COLO829 (cell line): Measurements from ENCODE around the gene KLF17.

Experiments used
- DNase-seq: peaks from one replicate; pipeline ENCODE4 v3.0.0; 2012; ENCODE audit warnings: low spot score

Gene KLF17

DNA sequence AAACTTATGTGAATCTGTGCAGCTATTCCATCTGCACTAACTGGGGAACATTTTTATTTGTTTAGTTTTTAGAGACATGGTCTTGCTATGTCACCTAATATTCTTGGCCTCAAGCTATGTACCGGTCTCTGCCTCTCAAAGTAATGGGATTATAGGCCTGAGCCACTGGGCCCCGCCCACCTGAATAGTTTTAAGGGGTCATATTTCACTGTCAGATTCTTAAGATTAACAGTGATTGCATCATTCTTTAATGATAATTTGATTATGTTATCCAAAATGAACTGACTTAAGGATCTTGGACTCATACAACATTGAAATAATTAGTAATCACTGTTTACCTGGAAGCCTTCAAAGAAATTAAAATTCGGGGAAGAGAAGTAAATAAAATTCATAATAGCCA, 35.4 kb downstream of the KLF17 start:
- DNase-seq, result no peak

DNA sequence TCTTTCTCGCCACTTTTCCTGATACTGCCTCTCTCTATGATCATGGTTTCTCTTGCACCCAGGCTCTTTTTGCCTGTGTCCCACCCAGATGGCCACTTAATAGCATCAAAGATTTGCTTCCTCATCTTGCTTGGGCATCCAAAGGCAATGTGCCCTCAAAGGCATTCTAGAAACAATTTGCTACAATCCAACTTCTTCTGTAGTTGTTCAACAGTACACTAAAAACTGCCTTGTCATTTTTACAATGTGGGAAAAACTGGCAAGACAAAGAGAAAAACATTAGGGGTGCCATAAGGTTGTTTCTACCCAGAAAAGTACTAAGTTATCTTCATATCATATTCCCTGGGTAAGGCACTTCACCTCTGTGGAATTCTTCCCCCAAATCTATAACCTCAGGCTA, 39.3 kb downstream of the KLF17 start:
- no peak for DNase-seq

DNA sequence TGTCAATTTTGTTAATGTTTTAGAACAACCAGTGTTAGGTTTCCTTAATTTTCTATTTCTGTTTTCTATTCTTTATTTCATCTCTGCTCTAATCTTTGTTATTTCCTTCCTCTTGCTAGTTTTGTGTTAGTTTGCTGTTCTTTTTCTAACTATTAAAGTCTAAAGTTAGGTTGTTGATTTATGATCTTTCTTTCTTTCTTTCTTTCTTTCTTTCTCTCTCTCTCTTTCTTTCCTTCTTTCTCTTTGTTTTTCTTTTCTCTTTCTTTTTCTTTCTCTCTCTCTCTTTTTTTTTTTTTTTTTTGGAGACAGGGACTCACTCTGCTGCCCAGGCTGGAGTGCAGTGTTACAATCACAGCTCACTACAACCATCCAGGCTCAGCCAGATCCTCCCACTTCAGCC, 40.2 kb downstream of the KLF17 start:
- no peak for DNase-seq

DNA sequence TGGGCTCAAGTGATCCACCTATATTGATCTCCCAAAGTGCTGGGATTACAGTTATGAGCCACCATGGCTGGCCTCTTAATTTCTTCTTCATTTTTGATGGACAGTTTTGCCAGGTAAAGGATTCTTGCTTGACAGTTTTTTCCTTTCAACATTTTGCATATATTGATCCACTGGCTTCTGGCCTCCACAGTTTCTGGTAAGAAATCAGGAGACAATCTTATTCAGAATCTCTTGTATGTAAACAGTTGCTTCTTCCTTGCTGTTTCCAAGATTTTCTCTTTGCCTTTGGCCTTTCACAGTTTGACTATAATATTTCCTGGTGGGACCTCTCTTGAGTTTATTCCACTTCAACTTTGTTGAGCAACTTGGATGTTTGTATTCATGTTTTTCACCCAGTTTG, 42.9 kb downstream of the KLF17 start:
- no peak for DNase-seq

DNA sequence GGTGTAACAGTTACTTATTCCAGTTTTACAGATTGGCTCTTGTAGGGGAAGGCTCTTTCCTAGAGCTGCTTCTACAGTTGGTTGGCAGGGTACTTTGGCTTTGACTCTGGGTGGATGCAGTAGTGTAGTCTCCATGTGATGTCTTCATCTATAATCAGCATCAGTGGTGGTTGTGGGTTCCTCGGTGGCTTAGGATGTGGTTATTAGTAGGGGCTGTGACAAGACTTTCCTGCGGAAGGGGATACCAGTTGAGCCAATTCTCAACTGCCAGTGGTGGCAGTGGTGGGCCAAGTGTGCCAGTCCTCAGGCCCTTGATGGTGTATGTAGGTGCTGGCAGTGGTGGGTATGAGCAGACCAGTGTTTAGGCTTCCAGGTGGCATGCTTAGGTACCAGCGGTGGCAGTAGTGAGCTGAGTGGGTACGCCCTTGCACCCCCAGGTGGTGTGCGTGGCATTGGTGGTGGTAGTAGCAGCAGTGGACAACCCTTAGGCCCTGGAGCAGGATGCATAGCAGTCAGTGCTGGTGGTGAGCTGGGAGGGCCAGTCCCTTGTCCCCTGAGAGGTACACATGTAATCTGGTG, 50.0 kb downstream of the KLF17 start:
- no peak for DNase-seq

DNA sequence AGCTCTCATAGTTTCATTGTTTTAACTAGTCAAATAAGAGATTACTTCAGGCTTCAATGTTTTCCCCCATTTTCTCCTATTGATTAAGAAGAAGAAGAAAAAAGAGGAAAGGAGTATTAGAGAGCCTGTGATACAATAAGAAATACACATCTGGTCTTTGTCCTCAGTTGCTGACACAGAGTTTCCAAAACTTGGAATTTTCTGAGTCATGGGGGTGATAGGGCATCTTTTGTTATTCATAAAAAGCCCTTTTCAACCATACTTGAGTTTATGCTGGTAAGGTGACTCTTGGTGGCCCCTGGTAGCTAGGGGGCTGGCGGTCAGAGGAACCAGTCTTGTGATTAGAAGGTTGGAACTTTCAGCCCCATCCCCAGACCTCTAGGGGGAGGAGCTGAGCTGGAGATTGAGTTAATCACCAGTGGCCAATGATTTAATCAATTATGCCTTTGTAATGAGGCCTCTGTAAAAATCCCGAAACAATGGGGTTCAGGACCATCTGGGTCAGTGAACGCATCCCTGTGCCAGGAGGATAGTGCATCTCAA, 51.7 kb downstream of the KLF17 start:
- DNase-seq, result peak; percentile 12

DNA sequence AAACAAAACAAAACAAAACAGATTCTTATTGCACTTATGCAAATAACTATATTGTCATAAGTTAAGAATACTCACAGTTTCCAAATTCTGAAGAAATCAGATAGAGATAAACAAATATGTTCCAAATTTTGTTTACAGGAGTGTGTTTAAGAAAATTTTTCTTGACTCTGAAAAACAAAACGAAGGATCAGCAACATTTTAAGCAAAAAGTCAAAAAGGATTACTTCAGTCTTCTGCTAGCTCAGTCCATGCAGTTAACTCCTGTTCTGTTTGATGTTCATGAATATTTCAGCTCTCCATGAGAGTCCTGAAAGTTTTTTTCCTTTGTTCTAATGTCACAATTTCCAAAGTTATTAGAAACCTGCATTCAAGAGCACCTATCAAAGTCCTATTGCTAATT, 56.0 kb downstream of the KLF17 start:
- no peak for DNase-seq
